Measurements from ENCODE around the gene KDELR1.

Gene KDELR1

DNA sequence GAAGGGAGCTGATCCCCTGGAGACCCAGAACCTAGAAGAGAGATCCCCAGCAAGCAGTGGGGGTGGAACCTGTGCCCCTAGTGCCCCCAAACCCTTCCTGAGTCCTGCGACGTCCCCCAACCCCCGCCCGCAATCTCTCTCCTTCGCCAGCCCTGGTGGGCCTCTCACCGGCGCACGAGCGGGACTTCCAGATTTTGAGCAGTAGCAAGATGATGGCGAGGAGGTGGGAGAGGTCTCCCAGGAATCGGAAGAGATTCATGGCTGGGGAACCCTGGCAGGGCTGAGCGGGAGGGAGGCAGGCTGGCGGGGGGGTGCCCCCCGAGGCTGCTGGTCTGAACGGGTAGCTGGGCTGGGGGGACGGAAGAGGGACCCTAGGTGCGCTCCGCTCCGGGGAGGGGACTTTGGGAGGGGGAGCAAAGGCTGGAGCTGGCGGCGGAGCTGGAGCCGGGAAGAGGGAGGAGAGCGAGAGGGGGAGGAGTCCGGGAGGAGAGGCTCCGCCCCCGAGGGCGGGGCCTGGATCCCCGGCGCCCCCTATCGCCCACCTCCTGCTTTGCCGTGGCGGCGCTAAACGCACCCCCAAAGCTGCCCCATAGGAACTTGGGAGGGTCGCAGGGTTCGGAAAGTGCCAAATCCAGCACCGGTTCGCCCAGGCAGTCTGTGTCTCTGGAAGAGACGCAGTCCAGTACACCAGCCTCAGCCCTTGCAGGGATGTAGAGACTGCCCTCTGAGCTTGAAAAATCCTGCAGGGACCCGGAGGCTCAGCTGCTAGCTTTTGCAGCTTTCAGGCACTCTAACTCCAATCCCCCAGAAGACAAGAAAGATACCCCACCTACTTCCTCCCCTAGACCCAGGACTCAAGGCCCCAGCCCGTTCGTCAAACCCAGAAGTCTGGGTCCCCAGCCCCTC lies at the start of gene KDELR1:
Gene KDELR1 (minus strand): TSS at position 452 of the 906 bp plus-strand sequence. CDS start 193 bp downstream, at position 259.
- DNase-seq (ENCODE audit: insufficient read length, low spot score) = peak; percentile 85
- FAIRE-seq = peak; percentile 26

DNA sequence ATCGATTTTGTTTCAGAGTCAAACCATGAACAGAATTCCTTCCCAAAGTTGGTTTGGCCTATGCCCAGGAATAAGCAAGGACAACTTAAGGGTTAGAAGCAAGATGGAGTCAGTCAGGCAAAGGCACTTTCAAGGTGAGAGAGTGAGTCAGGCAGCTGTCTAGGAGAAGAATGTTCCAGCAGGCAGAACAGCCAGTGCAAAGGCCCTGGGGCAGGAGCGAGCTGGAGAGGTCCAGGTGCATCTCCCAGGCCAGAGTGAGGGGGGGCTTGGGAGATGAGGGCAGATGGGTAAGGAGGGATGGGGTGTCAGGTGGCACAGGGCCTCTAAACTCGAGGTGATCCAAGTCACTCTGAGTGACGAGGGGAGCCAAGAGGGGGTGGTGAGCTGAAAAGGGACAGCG lies 45.2 kb upstream of the KDELR1 start:
- DNase-seq (ENCODE audit: insufficient read length, low spot score) (no peak), FAIRE-seq (no peak)

DNA sequence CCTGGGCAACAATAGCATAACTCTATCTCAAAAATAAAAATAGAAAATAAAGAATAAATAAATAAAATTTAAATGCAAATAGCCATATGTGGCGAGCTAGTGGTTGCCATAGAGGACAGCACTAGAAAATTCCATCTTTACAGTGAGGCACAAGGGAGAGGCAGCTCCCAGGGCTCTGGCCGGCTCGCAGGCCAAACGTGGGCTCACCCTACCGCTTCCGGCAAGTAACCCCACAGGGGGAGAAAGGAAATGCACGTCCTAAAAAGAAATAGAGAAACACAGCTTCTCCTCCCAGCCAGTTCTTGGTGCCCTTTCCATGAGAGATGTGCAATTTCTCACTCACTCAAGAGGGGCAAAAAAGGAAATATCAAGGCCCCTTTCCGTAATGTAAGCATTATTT lies 42.0 kb upstream of the KDELR1 start:
- no peak for DNase-seq (ENCODE audit: insufficient read length, low spot score)
- FAIRE-seq = no peak

DNA sequence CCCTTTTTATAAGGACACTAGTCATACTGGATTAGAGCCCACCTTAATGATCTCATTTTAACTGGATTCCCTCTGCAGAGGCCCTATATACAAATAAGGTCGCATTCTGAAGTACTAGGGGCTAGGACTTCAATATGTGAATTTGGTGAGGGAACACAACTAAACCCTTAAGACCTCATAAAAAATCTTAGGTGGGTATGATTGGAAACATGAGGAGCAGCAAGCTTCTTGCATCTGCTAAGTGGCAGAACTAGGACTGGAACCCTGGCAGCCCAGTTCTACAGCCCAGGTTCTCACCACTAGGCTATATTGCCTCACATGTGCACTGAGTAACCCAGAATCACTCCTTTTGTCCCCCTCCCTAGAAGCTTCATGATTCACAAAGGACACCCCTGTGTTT lies 37.3 kb upstream of the KDELR1 start:
- FAIRE-seq = no peak
- DNase-seq (ENCODE audit: insufficient read length, low spot score) = no peak

DNA sequence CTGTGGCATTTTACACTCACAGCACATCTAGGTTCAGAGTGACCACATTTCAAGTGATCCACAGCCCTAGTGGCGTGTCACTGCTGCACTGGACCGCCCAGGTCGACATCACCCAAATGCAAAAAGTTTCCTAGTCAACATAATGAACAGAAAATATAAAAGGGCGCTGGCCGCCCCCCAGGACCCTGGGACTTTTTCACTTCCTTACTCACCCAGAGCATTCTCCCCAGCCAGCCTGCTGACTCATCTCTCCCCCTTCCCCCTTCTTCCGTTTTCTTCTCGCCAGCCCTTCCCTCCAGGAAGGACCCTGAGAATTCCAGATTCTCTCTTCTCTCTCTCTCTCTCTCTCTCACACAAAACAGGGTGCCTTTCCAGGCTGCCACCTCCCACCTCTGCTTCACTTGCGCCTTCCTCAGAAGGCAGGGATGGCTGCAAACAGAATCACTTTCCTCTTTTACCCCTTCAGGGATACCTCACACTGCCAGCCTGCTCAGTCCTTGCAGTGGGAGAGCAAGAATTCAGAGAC lies 33.4 kb upstream of the KDELR1 start:
- no peak for FAIRE-seq
- no peak for DNase-seq (ENCODE audit: insufficient read length, low spot score)

DNA sequence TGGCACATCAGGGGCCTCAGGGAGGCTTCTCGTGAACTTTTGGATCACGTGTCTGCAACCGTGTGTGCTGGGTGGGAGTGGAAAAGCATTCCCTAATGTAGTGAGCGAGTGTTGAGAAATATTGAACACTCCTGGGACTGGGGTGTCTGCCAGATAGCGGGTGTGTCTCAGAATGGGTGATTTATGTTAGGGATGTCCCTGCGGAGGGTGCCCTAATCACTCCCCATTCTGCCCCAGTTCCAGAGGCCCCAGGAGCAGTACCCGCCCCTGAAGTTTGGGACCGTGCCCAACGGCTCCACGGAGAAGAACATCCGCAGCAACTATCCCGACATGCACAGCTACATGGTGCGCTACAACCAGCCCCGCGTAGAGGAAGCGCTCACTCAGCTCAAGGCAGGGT lies 30.2 kb upstream of the KDELR1 start:
- DNase-seq (ENCODE audit: insufficient read length, low spot score) (no peak), FAIRE-seq (no peak)

DNA sequence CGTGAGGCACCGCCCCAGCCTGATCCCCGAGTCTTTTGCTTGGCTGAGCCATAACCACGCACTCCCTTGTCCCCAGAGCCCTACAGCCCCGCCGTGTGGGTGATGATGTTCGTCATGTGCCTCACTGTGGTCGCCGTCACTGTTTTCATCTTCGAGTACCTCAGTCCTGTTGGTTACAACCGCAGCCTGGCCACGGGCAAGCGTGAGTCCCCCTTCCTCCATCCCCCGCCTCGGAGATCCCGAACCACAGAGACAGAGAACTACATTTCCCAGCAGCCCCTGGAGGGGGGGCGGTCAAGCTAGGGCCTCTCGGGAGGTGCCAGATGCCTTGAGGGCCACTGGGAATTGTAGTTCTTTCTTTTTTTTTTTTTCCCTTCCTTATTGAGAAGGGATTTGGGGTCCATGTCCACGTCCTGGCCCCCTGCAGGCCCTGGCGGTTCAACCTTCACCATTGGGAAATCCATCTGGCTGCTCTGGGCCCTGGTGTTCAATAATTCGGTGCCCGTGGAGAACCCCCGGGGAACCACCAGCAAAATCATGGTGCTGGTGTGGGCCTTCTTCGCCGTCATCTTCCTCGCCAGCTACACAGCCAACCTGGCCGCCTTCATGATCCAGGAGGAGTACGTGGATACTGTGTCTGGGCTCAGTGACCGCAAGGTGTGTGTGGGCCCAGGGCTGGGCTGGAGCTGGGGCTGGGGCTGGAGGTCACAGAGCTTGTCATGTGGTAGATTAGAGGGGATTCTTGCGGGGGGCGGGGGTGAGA lies 28.0 kb upstream of the KDELR1 start:
- FAIRE-seq (peak; percentile 79), DNase-seq (ENCODE audit: insufficient read length, low spot score) (no peak)

DNA sequence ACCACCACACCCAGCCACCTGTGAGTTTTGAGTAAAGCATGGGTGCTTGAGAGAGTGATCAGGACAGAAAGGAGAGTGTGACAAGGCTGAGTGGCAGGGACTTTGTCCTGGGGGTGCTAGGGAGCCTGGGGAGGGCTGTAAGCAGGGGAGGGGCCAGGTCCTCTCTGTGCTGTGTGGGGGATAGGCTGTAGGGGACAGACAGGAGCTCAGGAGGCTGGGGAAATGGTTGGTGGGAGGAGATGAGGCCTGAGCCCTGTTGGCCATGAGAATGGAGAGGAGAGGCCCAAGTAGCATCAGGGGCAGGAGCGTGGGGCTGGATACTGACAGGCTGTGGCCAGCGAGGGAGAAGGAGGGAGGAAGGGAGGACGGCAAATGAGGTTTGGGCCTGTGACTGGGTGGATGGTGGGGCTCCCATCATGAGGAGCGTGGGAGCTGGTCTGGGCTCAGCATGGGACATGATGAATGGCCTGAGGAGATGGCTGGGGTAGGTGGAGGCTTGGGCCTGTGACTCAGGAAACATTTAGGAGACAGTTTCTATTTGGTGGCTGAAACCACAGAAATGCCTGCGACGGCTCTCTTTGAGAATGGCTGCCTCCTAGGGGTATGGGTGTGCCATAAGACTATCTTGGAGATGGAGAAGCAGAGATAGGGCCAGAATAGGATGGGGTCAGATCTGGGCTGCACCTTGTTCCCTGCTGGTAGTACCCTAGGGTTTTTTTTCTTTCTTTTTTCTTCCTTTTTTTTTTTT lies 27.1 kb upstream of the KDELR1 start:
- FAIRE-seq = no peak
- DNase-seq (ENCODE audit: insufficient read length, low spot score) = no peak

DNA sequence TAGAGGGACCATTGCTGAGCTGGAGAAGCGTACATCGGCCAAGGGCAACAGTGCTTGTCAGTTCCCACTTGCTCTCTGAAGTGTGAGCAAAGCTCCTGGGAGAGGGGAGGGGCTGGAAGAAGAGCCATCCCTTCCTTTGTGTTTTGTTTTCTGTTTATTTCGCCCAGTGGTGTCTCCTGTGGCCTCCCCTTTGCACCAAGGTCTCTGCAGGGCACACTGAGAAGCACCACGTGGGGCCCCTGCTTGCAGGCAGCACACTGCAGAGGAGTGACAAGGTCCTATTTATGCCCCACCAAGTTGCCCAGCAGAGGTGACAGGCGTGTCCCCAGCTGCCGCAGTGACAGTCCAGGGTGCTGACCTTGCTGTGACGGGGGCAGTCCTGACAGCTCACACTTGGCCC lies 26.1 kb upstream of the KDELR1 start:
- DNase-seq (ENCODE audit: insufficient read length, low spot score) = no peak
- no peak for FAIRE-seq

DNA sequence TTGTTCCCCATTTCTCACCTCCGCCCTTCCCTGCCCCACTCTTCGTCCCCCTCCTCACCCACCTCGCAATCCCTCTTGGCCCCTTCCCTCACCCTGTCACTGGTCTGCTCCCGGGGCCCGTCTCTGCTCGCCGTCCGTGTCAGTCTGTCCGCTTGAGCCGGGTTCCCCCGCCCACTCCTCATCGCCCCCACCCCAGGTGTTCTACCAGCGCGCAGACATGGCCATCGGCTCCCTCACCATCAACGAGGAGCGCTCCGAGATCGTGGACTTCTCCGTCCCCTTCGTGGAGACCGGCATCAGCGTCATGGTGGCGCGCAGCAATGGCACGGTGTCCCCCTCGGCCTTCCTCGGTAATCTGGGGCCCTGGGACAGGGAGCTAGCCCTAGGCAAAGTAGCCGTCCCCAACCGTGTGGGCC lies 24.5 kb upstream of the KDELR1 start:
- FAIRE-seq = no peak

DNA sequence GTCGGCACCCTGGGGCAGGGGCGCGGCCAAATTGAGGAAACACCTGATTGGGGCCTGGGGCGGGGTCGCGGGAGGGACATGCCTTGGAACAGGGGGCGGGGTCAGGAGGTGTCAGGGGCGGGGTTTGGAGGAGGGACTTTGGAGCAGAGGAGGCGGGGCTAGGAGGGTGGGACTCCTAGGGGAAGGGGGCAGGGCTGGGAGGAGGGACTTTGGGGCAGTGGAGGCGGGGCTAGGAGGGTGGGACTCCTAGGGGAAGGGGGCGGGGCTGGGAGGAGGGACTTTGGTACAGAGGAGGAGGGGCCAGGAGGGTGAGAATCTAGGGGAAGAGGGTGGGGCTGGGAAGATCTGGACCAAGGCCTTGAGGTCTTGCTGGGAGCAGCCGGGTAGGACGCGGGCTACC lies 24.0 kb upstream of the KDELR1 start:
- FAIRE-seq = no peak

More for the DNA sequence above, 24.5 kb upstream of the KDELR1 start:
- DNase-seq (ENCODE audit: insufficient read length, low spot score) = no peak

DNA sequence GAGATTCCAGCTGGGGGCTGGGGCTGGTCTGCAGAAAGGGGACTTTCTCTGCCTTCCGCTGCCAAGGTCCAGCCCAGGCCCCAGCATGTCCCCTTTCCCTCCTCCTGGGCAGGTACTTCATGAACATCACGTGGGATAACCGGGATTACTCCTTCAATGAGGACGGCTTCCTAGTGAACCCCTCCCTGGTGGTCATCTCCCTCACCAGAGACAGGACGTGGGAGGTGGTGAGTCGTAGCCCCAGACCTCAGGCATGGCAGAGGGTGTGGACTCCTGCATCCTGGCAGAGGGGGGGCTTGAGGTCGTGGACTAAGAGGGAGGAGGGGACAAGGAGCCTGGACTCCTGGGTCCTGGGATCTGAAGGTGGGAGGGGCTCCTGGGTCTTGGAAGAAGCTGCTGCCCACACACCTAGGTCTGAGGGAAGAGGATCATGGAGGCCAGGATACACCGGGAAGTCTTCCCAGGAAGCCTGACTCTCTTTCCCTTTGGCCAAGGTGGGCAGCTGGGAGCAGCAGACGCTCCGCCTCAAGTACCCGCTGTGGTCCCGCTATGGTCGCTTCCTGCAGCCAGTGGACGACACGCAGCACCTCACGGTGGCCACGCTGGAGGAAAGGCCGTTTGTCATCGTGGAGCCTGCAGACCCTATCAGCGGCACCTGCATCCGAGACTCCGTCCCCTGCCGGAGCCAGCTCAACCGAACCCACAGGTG lies 22.7 kb upstream of the KDELR1 start:
- DNase-seq (ENCODE audit: insufficient read length, low spot score) (no peak), FAIRE-seq (no peak)

More for the DNA sequence above, 24.0 kb upstream of the KDELR1 start:
- no peak for DNase-seq (ENCODE audit: insufficient read length, low spot score)

DNA sequence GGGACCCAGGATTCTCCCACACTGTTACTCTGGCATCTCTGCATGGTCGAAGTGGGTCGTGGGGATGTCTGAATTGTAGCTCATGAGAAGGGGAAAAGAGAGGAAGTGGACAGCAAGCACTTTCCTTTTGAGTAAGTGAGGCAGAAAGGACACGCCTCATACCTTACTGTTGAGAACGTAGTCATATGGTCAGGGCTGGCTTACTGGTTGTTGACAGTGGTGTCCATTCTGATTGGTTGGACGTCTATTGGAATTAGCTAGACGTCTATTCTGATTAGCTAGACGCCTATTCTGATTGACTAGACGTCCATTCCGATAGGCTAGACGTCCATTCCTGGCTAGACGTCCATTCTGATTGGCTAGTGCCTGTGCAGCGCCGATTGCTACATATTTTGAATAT lies 14.5 kb upstream of the KDELR1 start:
- FAIRE-seq (no peak), DNase-seq (ENCODE audit: insufficient read length, low spot score) (no peak)

DNA sequence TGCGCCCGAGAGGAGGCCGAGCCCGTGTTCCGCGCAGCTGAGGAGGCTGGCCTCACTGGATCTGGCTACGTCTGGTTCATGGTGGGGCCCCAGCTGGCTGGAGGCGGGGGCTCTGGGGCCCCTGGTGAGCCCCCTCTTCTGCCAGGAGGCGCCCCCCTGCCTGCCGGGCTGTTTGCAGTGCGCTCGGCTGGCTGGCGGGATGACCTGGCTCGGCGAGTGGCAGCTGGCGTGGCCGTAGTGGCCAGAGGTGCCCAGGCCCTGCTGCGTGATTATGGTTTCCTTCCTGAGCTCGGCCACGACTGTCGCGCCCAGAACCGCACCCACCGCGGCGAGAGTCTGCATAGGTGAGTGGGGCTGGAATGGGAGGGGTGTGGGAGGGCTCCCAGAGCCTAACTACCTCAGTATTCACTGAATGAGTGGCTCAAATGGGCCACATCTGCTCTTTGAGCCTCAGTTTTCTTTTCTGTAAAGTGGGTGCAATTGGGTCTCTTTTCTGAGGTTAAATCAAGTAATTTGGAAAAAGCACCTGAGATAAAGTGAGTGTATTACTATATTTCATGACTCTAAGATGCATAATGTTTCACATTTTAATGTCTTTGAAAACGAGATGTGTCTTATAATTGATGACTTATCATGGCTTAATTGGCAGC lies 13.8 kb upstream of the KDELR1 start:
- FAIRE-seq = no peak
- no peak for DNase-seq (ENCODE audit: insufficient read length, low spot score)

DNA sequence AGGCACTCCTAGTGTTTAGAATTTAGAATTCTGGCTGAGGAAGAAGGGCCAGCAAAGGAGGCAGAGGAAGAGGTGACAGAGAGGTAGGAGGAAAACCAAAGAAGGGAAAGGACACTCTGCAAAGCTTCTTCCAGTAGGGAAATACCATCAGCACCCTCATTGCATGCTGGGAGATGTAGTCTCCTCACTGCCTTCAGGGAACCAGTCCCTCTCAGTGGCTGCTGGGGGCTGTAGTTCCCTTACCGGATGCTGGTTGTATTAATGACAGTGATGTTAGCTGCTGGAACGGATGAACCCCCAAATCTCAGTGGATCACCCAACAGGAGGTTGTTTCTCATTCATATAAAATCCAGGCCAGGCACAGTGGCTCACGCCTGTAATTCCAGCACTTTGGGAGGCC lies 12.3 kb upstream of the KDELR1 start:
- DNase-seq (ENCODE audit: insufficient read length, low spot score) = peak; percentile 80
- FAIRE-seq = peak; percentile 85

DNA sequence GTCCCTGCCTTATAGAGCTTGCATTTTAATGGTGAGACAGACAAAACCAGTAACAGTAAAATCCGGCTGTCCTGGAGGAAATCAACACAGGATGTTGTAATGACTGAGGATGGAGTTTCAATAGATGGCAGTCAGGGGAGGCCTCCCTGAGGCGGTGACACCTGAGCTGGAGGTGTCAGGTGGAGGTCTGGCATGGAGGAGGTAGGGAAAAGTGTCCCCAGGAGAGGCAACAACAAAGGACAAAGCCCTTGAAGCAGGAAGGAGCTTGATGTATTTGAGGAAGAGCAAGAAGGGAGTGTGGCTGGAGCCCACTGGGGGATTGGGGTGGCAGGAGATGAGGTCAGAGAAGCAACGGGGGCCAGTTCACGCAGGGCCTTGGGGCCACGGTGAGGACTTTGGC lies 9.9 kb upstream of the KDELR1 start:
- no peak for FAIRE-seq
- DNase-seq (ENCODE audit: insufficient read length, low spot score) = no peak

DNA sequence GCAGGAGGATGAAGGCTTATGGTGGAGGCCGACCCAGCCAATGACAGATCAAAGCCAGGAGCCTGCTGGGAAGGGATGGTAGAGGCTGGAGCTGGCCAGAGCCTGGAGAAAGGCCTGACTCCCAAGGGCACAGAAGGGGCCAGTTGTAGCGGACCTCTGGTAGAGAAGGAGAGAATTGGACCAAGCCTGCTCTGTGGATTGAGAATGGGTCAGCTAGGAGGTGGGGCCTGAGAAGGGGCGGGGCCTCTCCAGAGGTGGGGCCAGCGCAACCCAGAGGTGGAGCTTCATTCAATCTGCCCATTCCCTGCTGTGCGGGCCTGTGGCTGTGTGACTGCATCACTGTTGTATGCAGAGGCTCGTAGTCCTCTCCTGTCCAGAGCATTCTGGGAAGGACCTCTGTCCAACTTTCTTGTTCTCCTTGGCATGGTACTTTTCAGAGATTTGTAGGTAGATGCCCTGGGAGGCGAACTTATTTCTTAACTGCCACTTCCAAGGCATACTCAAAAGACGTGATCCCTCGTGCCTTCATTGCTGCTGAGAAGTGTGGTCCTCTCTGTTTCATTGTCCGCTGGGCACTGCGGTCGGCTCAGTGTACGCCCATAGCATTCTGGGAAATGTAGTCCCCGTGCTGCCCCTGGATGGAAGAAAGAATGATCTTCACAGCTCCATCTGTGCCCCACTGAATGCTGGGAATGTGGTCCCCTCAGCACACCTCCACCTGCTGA lies 8.8 kb upstream of the KDELR1 start:
- DNase-seq (ENCODE audit: insufficient read length, low spot score) (no peak), FAIRE-seq (peak; percentile 44)

DNA sequence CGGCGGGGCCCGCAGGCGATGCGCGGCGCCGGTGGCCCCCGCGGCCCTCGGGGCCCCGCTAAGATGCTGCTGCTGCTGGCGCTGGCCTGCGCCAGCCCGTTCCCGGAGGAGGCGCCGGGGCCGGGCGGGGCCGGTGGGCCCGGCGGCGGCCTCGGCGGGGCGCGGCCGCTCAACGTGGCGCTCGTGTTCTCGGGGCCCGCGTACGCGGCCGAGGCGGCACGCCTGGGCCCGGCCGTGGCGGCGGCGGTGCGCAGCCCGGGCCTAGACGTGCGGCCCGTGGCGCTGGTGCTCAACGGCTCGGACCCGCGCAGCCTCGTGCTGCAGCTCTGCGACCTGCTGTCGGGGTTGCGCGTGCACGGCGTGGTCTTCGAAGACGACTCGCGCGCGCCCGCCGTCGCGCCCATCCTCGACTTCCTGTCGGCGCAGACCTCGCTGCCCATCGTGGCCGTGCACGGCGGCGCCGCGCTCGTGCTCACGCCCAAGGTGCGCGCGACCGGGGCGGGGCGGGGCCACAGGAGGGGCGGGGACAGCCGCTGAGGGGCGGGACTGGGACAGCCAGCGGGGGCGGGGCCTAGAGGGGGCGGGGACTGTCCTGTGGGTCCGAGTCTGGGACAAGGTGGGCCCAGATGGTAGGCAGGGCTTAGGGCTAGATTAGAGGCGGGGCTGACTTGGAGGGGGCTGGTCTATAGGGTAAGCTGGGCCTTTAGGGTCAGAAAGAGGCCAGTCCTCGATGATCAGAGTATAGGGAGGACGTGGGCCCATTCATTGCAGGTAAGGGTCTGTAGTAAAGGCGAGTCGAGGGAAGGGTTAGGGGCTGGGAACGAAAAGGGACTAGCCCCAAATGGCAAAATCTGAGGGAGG lies 7.3 kb upstream of the KDELR1 start:
- peak; percentile 92 for DNase-seq (ENCODE audit: insufficient read length, low spot score)
- peak; percentile 76 for FAIRE-seq

All from GM19239 (cell line).